ENCODE data around the gene DUS1L.

The DUS1L gene

GRCh38 chr17:82036634-82037091, 28.9 kb downstream of the DUS1L start:
- H3K36me3 ChIP-seq (replicated peaks) = no peaks in the 10 kb centered on the region
- in situ Hi-C loops (cut with HindIII; ENCODE audit: low pct_ligation_motif_present, low sequenced_read_pairs) = loop anchor here (10.0 kb wide), 1 partner anchor 62 kb away; the partner anchor contains the start of gene ASPSCR1
- H3K27ac ChIP-seq = no peak overlapping the region
- no peak for TF ChIP-seq CTCF (IDR thresholded peaks at IDR 0.05; ENCODE audit: low read depth, low read length, missing control alignments)
- H3K27me3 ChIP-seq (replicated peaks) = no peaks in the 10 kb centered on the region
- no peak for DNase-seq
- H3K4me3 ChIP-seq (ENCODE audit: low read depth, low read length) = peak overlapping the region; percentile 67

GRCh38 chr17:82035956-82036633, 29.5 kb downstream of the DUS1L start:
- no peak for TF ChIP-seq CTCF (IDR thresholded peaks at IDR 0.05; ENCODE audit: low read depth, low read length, missing control alignments)
- Histone ChIP-seq H3K27me3 (replicated peaks) (no peaks in the 10 kb centered on the region), H3K27ac (no peak overlapping the region), H3K36me3 (replicated peaks) (no peaks in the 10 kb centered on the region), H3K4me3 (ENCODE audit: low read depth, low read length) (peak overlapping the region; percentile 67)
- no peak for DNase-seq
- in situ Hi-C loops (cut with HindIII; ENCODE audit: low pct_ligation_motif_present, low sequenced_read_pairs) = loop anchor here (10.0 kb wide), 1 partner anchor 61 kb away; the partner anchor contains the start of gene ASPSCR1

GRCh38 chr17:82035488-82035887, 30.1 kb downstream of the DUS1L start:
- no peak overlapping the region for H3K27ac ChIP-seq
- in situ Hi-C loops (cut with HindIII; ENCODE audit: low pct_ligation_motif_present, low sequenced_read_pairs) = loop anchor here (10.0 kb wide), 1 partner anchor 61 kb away; the partner anchor contains the start of gene ASPSCR1

GRCh38 chr17:82034371-82035011, 31.1 kb downstream of the DUS1L start:
- no peak overlapping the region for H3K4me3 ChIP-seq (ENCODE audit: low read depth, low read length)
- no peaks in the 10 kb centered on the region for H3K27me3 ChIP-seq (replicated peaks)
- TF ChIP-seq CTCF (IDR thresholded peaks at IDR 0.05; ENCODE audit: low read depth, low read length, missing control alignments) = no peak
- no peak for DNase-seq
- H3K27ac ChIP-seq = no peak overlapping the region
- in situ Hi-C loops (cut with HindIII; ENCODE audit: low pct_ligation_motif_present, low sequenced_read_pairs) = loop anchor here (10.0 kb wide), 1 partner anchor 60 kb away; the partner anchor contains the start of gene ASPSCR1
- H3K36me3 ChIP-seq (replicated peaks) = no peaks in the 10 kb centered on the region

More at GRCh38 chr17:82035488-82035887, 30.1 kb downstream of the DUS1L start:
- H3K36me3 ChIP-seq (replicated peaks) = no peaks in the 10 kb centered on the region
- no peaks in the 10 kb centered on the region for H3K27me3 ChIP-seq (replicated peaks)
- H3K4me3 ChIP-seq (ENCODE audit: low read depth, low read length) = no peak overlapping the region
- no peak for TF ChIP-seq CTCF (IDR thresholded peaks at IDR 0.05; ENCODE audit: low read depth, low read length, missing control alignments)
- DNase-seq = no peak

- Histone ChIP-seq H3K27me3 (replicated peaks) (no peaks in the 10 kb centered on the region), H3K27ac (no peak overlapping the region), H3K4me3 (ENCODE audit: low read depth, low read length) (no peak overlapping the region), H3K36me3 (replicated peaks) (no peaks in the 10 kb centered on the region)
- TF ChIP-seq CTCF (IDR thresholded peaks at IDR 0.05; ENCODE audit: low read depth, low read length, missing control alignments) = no peak
- DNase-seq = no peak
- in situ Hi-C loops (cut with HindIII; ENCODE audit: low pct_ligation_motif_present, low sequenced_read_pairs) = loop anchor here (10.0 kb wide), 1 partner anchor 59 kb away; the partner anchor contains the start of gene ASPSCR1
These were observed 32.1 kb downstream of the DUS1L start for GRCh38 chr17:82033359-82034085.
